Measurements from ENCODE around the gene ZMYND8.
"Not testable (repeated sequence)": the region's sequence is repeated elsewhere in the genome, so short reads cannot be mapped to it uniquely, and the experiment has no call there.

The ZMYND8 gene
- 14.4 to 106 (median 51.4) reads per million in 18 experiments for total RNA-seq

DNA sequence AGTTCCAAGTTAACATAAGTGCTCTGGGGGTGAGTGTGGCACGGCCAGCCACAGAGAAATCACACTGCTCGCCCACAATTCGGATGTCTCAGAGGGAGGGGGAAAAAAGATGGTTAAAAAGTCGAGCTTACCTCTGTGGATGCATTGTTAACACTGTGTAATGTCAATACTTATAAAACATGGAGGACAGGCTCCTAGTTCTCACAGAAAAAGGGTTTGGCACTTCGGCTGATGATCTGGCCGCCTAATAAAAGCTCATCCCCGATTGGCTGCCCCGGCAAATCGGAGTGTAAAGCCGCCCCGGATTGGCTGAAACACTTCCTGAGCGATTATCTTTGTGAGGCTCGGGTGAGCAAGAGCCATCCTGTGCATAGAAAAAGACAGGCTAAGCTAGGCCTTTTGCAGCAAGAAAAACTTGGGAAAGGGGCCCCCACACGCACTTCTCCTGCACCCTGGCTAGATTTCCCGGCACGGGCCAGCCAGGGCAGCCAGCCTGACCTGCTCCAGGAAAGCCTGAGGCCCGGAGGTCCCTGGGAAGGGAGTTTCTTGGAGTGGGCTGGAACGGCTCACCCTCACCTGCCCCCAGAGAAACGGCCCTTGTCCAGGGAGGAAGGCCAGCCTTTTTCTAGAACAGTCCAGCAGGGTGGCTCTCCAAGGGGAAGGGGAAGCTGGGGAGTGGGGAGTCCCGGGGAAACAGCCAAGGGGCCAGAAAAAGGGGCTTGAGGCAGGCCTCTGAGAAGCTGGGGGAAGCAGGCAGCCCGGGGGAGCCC is at the start of gene ZMYND8:
ZMYND8 (minus strand) TSS at position 174 of the 770 bp plus-strand sequence; CDS start at position 145, 29 bp downstream.
- peak; percentile 94 to 100 for DNase-seq

DNA sequence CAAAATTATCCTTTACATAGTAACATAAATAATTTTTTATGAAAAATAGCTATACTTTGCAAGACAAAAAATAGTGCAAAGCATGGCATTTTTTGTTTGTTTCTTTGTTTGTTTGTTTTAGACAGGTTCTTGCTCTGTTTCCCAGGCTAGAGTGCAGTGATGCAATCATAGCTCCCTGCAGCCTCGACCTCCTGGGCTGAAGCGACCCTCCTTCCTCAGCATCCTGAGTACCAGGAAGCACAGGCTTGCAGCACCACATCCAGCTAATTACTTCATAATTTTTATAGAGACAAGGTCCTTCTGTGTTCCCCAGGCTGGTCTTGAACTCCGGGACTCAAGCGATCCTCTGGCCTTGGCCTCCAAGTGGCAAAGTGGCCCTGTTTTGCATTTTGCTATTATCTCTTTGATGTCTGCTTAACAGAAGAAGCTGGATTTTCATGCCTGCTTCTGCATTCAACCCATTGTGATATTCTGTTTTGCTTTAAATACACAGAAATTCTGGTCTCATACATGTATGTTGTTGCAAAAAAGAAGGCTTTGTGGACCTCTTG is 49.4 kb upstream of the ZMYND8 start:
- no peak for DNase-seq

DNA sequence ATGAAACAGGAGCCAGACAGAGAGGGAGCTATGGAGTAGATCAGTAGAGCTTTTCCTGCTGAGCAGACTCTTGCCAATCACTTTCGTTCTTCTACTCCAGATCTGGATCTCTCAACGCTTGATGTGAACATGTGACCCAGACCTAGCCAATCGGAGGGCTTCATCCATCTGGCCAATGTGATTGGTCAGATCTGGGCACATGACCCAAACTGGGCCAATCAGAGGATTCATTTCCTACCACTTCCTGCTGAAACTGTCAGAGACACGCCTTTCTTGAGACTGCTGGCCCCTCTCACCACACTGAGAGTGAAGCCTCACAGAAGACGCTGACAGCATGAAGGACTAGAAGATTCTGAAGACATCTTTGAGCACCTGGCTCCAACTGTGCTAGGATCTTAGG is 44.2 kb upstream of the ZMYND8 start:
- DNase-seq: no peak

DNA sequence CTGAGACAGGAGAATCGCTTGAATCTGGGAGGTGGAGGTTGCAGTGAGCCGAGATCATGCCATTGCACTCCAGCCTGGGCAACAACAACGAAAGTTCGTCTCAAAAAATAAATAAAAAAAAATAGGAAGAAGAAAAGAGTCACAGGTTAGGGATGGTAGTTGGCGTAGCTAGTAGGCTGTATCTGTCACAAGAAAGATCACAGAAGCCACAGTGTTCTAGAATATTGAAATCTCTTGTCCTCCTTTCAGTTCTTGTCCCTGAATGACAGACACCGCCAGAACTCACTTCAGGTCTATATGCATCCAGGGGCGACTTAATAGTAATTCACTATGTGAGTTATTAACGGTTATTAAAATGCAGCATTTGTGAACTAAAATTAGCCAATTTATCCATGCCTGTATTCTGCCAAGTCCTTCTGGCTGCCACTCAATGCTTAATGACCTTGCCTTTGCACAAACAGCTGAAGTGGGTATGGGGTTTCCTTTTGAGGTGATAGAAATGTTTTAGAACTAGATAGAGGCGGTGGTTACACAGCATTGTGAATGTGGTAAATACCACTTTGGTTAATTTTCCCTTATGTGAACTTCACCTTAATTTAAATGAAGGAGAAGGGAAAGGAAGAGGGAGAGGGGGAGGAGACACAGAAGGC is 41.3 kb upstream of the ZMYND8 start:
- no peak for DNase-seq

DNA sequence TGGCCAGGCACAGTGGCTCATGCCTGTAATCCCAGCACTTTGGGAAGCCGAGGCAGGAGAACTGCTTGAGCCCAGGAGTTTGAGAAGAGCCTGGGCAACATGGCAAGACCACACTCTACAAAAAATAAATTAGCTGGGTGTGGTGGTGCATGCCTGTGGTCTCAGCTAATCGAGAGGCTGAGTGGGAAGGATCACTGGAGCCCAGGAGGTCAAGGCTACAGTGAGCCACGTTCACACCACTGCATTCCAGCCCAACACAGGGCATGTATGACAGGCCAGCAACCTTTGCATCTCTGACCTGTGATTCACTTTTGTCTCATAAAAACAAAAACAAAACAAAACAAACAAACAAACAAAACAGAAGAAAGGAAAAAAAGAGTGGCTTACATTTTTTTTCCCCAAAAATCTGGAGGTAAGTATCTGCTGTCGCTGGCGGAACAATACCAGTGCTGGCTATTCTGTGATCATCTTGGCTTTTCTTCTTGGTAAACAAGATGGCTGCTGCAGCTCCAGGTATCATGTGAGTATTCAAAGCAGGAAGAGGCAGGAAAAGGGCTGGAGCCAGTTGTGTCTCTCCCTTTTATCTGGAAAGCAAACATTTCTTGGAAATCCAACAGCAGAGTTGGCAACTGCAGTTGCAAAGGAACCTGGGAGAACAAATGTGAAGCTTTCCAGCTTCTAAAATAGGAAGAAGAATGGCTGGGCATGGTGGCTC is 40.4 kb upstream of the ZMYND8 start:
- no peak for DNase-seq

DNA sequence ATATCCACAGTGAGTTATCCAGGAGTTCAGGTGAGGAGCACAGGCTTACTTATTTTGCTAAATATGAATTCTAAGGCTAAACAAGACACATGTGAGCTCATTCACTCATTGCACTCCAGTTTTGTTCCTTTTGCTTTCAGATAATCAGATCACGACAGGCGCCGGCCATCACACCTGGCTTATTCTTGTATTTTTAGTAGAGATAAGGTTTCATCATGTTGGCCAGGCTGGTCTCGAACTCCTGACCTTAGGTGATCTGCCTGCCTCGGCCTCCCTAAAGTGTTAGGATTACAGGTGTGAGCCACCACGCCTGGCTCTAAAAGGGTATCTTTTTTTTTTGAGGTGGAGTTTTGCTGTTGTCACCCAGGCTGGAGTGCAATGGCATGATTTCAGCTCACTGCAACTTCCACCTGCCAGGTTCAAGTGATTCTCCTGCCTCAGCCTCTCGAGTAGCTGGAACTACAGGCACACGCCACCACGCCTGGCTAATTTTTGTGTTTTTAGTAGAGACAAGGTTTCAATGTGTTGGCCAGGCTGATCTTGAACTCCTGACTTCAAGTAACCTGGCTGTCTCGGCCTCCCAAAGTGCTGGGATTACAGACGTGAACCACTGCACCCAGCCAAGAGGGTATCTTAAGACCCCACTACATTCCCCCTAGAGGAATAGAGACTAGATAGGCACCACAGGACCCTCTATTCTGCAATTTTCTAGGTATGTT is 37.5 kb upstream of the ZMYND8 start:
- not testable (repeated sequence) for DNase-seq

DNA sequence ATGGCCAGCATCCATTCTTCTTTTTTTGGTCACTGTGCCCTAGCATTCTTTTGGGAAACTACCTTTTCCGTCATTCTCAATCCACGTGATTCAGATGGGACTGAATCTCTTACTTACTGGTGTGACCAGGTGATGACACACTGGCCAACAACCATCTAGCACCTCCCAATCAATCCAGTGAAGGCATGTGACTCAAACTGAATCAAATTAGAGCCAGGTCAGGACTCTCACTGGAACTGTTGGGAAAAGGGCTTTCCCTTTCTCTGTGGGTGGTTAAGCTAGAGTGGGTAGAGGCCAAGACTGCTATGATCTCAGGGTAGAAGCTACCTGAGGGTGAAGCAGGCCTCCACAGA is 36.2 kb upstream of the ZMYND8 start:
- no peak for DNase-seq

DNA sequence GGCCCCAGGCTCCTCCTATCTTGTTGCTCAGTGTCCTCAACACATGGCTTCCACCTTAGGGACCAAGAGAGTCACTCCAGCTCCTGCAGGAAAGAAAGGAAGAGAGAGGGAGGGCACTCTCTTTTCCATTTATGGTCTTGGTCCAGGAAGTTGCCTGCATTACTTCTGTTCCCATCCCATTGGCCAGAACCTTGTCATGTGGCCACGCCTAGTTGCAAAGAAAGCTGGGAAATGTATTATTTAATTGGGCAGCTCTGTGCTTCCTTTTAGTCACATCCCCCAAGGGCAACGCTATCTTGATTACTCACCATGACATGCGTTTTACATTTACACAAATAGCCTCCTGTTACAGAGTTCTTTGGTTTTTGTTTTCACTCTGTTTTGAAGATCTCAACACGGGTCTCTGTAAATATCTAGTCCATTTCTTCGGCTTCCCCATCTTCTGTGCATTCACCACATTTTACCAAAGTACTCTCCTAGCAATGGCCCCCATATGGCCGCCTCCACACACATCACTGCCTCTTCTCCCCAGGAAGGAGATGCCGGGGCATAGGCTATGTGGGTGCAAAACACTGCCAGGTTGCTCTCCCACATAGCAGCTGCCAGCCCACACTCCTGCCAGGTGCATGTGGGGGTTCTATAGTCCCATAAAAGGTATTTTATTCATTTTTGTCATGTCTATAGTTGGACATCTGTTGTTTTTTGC is 35.7 kb upstream of the ZMYND8 start:
- DNase-seq: peak; percentile 89 to 90

DNA sequence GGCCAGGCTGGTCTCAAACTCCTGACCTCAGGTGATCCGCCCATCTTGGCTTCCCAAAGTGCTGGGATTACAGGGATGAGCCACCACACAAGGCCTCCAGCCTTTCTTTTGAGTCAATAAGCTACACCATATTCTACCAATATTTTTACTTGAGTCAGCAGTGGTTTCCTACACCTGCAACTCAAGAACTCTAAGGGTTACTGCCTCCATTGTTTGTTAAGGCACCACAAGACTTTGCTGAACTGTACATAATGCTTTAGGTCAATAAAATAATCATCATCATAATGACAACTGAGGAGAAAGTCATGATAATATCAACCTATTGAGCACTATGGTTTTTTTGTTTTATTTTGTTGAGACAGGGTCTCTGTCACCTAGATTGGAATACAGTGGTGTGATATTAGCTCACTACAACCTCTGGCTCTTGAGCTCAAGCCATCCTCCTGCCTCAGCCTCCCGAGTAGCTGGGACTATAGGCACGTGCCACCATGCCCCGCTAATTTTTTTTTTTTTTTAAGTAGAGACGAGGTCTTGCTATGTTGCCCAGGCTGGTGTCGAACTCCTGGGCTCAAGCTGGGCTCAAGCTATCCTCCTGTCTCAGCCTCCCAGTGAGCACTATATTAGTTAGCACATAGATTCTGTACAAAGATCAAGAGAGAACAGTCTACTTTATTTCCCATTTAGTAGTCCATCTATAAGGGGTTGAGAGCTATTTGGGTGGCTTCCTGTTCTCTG is 34.9 kb upstream of the ZMYND8 start:
- DNase-seq: no peak

DNA sequence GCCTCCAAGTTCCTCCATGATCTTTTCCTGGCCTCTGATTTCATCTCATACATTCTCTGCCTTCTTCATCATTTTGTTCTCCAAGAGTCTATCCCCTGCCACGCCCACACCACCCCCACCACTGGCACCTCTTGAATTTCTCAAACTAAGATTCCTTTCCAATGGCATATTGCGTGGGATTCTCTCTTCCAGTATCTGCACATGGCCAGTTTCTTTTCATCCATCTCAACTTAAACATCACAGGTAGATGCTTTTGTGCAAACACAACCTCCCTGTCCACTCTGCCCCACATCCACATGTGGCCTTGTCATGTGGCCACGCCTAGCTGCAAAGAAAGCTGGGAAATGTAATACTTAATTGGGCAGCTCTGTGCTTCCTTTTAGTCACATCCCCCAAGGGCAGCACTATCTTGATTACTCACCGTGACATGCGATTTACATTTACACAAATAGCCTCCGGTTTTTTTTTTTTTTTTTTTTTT is 33.4 kb upstream of the ZMYND8 start:
- peak; percentile 80 to 90 for DNase-seq

DNA sequence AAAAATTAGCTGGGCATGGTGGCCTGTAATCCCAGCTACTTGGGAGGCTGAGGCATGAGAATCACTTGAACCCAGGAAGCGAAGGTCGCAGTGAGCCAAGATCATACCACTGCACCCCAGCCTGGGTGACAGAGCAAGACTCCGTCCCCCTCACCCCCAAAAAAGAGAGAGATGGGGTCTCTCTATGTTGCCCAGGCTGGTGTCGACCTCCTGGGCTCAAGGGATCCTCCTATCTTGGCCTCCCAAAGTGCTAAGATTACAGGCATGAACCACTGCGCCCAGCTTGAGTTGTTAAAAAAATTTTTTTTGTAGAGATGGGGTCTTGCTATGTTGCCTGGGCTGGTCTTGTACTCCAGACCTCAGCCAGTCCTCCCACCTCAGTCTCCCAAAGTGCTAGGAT is 29.5 kb upstream of the ZMYND8 start:
- DNase-seq: not testable (repeated sequence)

DNA sequence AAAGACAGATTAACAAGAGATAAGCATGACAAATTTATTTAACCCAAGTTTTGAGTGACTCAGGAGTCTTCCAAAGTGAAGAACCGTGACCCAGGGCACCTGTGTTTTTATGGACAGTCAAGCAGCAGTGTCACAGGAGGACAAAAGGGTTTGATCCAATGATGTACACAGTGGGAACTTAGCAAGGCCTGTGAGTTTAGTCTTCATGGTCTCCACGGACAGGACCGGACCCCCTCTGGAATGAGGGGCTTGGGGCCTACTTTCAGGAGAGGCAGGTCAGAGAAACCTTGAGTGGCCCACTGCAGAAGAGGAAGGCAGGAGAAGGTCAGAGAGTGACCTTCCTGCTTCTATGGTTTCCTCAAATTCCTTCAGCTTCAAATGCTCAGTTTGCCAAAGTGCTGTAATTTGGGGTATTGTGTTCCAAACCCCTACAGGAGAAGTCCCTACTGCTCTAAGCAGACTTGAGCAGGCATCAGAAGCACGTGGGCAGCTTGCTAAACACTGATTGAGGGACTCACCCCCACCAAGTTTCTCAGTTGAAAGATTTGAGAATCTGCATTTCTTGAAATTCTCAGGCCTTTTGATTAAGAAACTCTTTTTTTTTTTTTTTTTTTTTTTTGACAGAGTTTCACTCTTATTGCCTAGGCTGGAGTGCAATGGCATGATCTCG is 26.4 kb upstream of the ZMYND8 start:
- peak; percentile 59 to 82 for DNase-seq

DNA sequence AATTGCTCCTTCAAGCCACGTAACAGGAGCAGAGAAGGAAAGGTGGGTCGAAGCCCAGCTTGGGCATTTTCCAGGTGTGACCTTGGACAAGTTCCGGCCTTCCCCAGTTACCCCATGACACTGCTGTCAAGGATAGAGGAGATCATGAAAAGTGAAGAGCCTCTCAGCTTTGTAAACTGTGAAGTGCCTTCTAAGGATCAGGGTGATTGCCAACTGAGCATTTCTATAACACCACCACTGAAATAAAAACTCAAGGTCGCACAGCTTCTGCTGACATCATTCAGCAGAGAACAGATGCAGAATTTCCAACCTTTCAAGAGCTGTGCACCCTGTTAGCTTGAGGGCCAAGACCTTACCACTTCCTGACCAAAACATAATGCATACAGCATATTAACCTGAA is 24.0 kb upstream of the ZMYND8 start:
- DNase-seq: no peak

DNA sequence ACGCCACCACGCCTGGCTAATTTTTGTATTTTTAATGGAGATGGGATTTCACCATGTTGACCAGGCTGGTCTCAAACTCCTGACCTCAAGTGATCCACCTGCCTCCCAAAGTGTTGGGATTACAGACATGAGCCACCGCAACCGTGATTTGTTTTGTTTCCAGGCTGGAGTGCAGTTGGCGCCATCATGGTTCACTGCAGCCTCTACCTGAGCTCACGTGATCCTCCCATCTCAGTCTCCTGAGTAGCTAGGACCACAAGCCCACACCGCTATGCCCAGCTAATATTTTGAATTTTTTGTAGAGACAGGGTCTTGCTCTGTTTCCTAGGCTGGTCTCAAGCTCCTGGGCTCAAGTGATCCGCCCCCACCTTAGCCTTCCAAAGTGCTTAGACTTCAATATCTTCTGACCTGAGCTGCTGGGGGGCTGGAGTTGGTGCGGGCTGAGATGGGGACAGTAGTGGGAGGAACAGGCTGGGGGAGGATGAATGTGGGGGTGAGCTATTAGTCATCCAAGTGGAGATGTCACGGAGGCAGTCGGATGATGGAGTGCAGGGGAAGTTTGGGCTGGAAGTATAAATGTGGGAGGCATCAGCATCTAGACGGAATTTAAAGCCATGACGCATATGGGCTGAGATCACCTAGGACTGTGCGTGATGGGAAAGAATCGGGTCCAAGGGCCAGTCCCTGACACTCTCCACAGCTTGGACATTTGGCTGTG is 23.1 kb upstream of the ZMYND8 start:
- DNase-seq: peak; percentile 38 to 88

DNA sequence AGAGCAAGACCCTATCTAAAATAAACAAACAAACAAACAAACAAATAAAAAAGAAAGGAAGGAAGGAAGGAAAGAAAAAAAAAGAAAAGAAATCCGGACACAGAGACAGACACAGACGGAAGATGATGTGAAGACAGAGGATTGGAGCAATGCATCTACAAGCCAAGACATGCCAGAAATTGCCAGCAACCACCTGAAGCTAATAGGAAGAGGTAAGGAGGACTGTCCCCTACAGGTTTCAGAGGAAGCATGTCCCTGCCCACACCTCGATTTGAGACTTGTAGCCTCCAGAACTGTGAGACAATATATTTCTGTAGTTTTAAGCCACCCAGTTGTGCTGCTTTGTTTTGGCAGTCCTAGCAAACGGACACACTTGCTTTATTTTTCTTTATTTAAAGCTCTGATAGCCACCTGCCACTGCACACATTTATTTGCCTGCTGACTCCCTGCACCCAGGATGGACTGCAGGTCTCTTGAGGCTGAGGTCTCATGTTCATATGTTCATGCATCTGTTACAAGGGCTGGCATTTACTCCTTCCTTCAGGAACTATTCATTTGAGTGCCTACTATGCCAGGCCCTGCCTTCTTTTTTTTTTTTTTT is 20.7 kb upstream of the ZMYND8 start:
- no peak for DNase-seq

DNA sequence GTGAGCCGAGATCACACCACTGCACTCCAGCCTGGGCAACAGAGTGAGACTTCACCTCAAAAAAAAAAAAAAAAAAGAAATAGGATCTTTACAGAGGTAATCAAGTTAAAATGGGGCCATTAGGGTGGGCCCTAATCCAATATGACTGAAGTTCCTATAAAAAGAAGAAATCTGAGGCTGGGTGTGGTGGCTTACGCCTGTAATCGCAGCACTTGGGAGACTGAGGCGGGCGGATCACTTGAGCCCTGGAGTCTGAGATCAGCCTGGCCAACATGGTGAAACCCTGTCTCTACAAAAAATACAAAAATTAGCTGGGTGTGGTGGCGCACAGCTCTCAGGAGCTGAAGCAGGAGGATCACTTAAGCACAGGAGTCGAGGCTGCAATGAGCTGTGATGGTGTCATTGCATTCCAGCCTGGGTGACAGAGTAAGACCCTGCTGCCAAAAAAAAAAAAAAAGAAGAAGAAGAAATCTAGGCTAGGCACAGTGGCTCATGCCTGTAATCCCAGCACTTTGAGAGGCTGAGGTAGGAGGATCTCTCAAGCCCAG is 19.7 kb upstream of the ZMYND8 start:
- DNase-seq: not testable (repeated sequence)

DNA sequence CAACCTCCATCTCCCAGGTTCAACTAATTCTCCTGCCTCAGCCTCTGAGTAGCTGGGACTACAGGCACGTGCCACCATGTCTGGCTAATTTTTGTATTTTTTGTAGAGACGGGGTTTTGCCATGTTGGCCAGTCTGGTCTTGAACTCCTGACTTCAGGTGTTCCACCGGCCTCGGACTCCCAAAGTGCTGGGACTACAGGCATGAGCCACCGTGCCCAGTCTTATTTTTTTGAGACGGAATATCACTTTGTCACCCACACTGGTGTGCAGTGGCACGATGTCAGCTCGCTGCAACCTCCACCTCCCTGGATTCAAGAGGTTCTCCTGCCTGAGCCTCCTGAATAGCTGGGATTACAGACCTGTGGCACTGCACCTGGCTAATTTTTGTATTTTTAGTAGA is 17.6 kb upstream of the ZMYND8 start:
- not testable (repeated sequence) for DNase-seq

DNA sequence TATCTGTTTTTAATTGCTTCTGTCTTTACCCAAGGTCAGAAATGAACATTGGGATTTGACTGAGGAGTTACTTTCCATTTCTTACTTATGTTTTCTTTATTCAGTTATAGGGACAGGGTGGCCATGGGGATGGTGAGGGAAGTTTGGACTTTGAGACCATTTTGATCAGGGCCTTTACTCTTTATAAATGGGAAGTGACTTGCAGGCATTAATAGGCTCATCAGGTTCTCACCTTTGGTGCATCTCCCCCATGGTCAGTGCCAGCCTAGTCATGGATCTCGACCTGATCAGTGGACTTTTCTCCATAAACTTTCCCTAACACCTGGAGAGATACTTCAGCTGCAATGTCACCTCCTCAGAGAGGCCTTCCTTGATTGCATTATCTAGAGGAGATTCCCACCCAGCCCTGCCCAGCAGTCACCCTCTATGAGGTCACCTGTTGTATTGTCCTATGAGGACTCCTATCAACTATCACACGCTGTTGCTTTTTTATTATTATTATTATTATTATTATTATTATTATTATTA is 16.8 kb upstream of the ZMYND8 start:
- no peak for DNase-seq

All from inflammatory macrophage (primary cell).